ENCODE results near the gene RIPK3.
"Not testable (repeated sequence)": the region's sequence is repeated elsewhere in the genome, so short reads cannot be mapped to it uniquely, and the experiment has no call there.

Gene RIPK3

GRCh38 chr14:24330973-24331674 lies 8.7 kb downstream of the RIPK3 start:
- Mint-ChIP-seq H3K27ac (peak overlapping the region; percentile 90 to 93), H3K9me3 (no peaks in the 10 kb centered on the region), H3K27me3 (peaks cover 4 to 25% of the 10 kb centered on the region in 2 donors), H3K4me3 (peak overlapping the region in 1 of 2 donors; percentile 92), H3K4me1 (ENCODE audit: low read depth in 2 of 2) (peaks cover 64% of the 10 kb centered on the region in 2 donors), H3K36me3 (ENCODE audit: insufficient read depth) (peaks cover 28% of the 10 kb centered on the region)
- DNase-seq (no peak), ATAC-seq (replicated peaks) (no peak)

GRCh38 chr14:24329736-24330135 lies 10.1 kb downstream of the RIPK3 start:
- peak overlapping the region; percentile 90 to 93 for H3K27ac Mint-ChIP-seq
- H3K9me3 Mint-ChIP-seq = no peaks in the 10 kb centered on the region
- H3K36me3 Mint-ChIP-seq (ENCODE audit: insufficient read depth) = peaks cover 27% of the 10 kb centered on the region
- H3K4me3 Mint-ChIP-seq = peak overlapping the region; percentile 59 to 66
- peaks cover 4 to 15% of the 10 kb centered on the region in 2 donors for H3K27me3 Mint-ChIP-seq
- DNase-seq (peak; percentile 81 to 84 (median 83)), ATAC-seq (replicated peaks) (peak; percentile 80)
- peaks cover 56 to 58% of the 10 kb centered on the region in 2 donors for H3K4me1 Mint-ChIP-seq (ENCODE audit: low read depth in 2 of 2)

GRCh38 chr14:24329073-24329663 lies 10.6 kb downstream of the RIPK3 start:
- Mint-ChIP-seq H3K4me1 (ENCODE audit: low read depth in 2 of 2) (peaks cover 56 to 57% of the 10 kb centered on the region in 2 donors), H3K4me3 (peak overlapping the region; percentile 59 to 66), H3K9me3 (no peaks in the 10 kb centered on the region), H3K27ac (peak overlapping the region; percentile 90 to 93), H3K36me3 (ENCODE audit: insufficient read depth) (peaks cover 24% of the 10 kb centered on the region), H3K27me3 (peaks cover 4 to 9% of the 10 kb centered on the region in 2 donors)
- ATAC-seq (replicated peaks) = no peak
- DNase-seq = no peak

- Mint-ChIP-seq H3K4me3 (peak overlapping the region; percentile 48 to 59), H3K36me3 (ENCODE audit: insufficient read depth) (peaks cover 19% of the 10 kb centered on the region), H3K27ac (peak overlapping the region; percentile 39 to 90), H3K4me1 (ENCODE audit: low read depth in 2 of 2) (peaks cover 51 to 58% of the 10 kb centered on the region in 2 donors)
- not testable (repeated sequence) for H3K27me3 Mint-ChIP-seq; ATAC-seq (replicated peaks); H3K9me3 Mint-ChIP-seq; DNase-seq
These were observed 11.9 kb downstream of the RIPK3 start for GRCh38 chr14:24327914-24328313.

- H3K4me1 Mint-ChIP-seq (ENCODE audit: low read depth in 2 of 2) = peaks cover 51 to 54% of the 10 kb centered on the region in 2 donors
These were observed 12.5 kb downstream of the RIPK3 start for GRCh38 chr14:24327303-24327702.

GRCh38 chr14:24325963-24326362 lies 13.8 kb downstream of the RIPK3 start:
- Mint-ChIP-seq H3K9me3 (no peaks in the 10 kb centered on the region), H3K27ac (no peak overlapping the region), H3K27me3 (no peaks in the 10 kb centered on the region), H3K4me3 (no peak overlapping the region), H3K36me3 (ENCODE audit: insufficient read depth) (peaks cover 9% of the 10 kb centered on the region), H3K4me1 (ENCODE audit: low read depth in 2 of 2) (peaks cover 41 to 42% of the 10 kb centered on the region in 2 donors)
- DNase-seq (no peak), ATAC-seq (replicated peaks) (no peak)

More at GRCh38 chr14:24327303-24327702, 12.5 kb downstream of the RIPK3 start:
- Mint-ChIP-seq H3K36me3 (ENCODE audit: insufficient read depth) (peaks cover 15% of the 10 kb centered on the region), H3K9me3 (no peaks in the 10 kb centered on the region), H3K4me3 (peak overlapping the region; percentile 48 to 59), H3K27me3 (peaks cover 1 to 4% of the 10 kb centered on the region in 2 donors), H3K27ac (peak overlapping the region; percentile 39 to 90)
- DNase-seq = no peak
- no peak for ATAC-seq (replicated peaks)

- Mint-ChIP-seq H3K36me3 (ENCODE audit: insufficient read depth) (peaks cover 7% of the 10 kb centered on the region), H3K4me1 (ENCODE audit: low read depth in 2 of 2) (peaks cover 33% of the 10 kb centered on the region in 2 donors), H3K4me3 (no peak overlapping the region), H3K27me3 (no peaks in the 10 kb centered on the region), H3K27ac (peak overlapping the region in 1 of 2 donors; percentile 83), H3K9me3 (no peaks in the 10 kb centered on the region)
- ATAC-seq (replicated peaks) (no peak), DNase-seq (no peak)
These were observed 14.7 kb downstream of the RIPK3 start for GRCh38 chr14:24325041-24325530.

- DNase-seq (no peak), ATAC-seq (replicated peaks) (no peak)
- peaks cover 0 to 8% of the 10 kb centered on the region in 2 donors for H3K27me3 Mint-ChIP-seq
- no peaks in the 10 kb centered on the region for H3K36me3 Mint-ChIP-seq (ENCODE audit: insufficient read depth)
- H3K27ac Mint-ChIP-seq = peak overlapping the region; percentile 46 to 65
- no peak overlapping the region for H3K4me3 Mint-ChIP-seq
- H3K4me1 Mint-ChIP-seq (ENCODE audit: low read depth in 2 of 2) = peaks cover 22 to 26% of the 10 kb centered on the region in 2 donors
- H3K9me3 Mint-ChIP-seq = no peaks in the 10 kb centered on the region
These were observed 15.8 kb downstream of the RIPK3 start for GRCh38 chr14:24324024-24324423.

GRCh38 chr14:24323341-24323740 lies 16.4 kb downstream of the RIPK3 start:
- H3K36me3 Mint-ChIP-seq (ENCODE audit: insufficient read depth) = no peaks in the 10 kb centered on the region
- H3K4me1 Mint-ChIP-seq (ENCODE audit: low read depth in 2 of 2) = peaks cover 16 to 19% of the 10 kb centered on the region in 2 donors
- H3K4me3 Mint-ChIP-seq = no peak overlapping the region
- H3K9me3 Mint-ChIP-seq = no peaks in the 10 kb centered on the region
- DNase-seq = no peak
- ATAC-seq (replicated peaks) = no peak
- peak overlapping the region in 1 of 2 donors; percentile 15 for H3K27ac Mint-ChIP-seq
- peaks cover 0 to 9% of the 10 kb centered on the region in 2 donors for H3K27me3 Mint-ChIP-seq

- Mint-ChIP-seq H3K9me3 (no peaks in the 10 kb centered on the region), H3K36me3 (ENCODE audit: insufficient read depth) (no peaks in the 10 kb centered on the region), H3K4me3 (no peak overlapping the region), H3K4me1 (ENCODE audit: low read depth in 2 of 2) (peaks cover 13 to 15% of the 10 kb centered on the region in 2 donors), H3K27me3 (peaks cover 0 to 9% of the 10 kb centered on the region in 2 donors), H3K27ac (peak overlapping the region in 1 of 2 donors; percentile 46)
- no peak for DNase-seq
- no peak for ATAC-seq (replicated peaks)
These were observed 17.1 kb downstream of the RIPK3 start for GRCh38 chr14:24322672-24323071.

- no peak for DNase-seq
- no peak for ATAC-seq (replicated peaks)
- Mint-ChIP-seq H3K9me3 (no peaks in the 10 kb centered on the region), H3K27me3 (peaks cover 0 to 9% of the 10 kb centered on the region in 2 donors), H3K4me1 (ENCODE audit: low read depth in 2 of 2) (peaks cover 10 to 11% of the 10 kb centered on the region in 2 donors), H3K36me3 (ENCODE audit: insufficient read depth) (no peaks in the 10 kb centered on the region), H3K4me3 (no peak overlapping the region), H3K27ac (no peak overlapping the region)
These were observed 18.4 kb downstream of the RIPK3 start for GRCh38 chr14:24321212-24321975.

GRCh38 chr14:24317141-24317928 lies 22.5 kb downstream of the RIPK3 start:
- Mint-ChIP-seq H3K4me1 (ENCODE audit: low read depth in 2 of 2) (peaks cover 40% of the 10 kb centered on the region in 2 donors), H3K27ac (peak overlapping the region; percentile 11 to 15), H3K9me3 (no peaks in the 10 kb centered on the region), H3K36me3 (ENCODE audit: insufficient read depth) (peaks cover 24% of the 10 kb centered on the region), H3K4me3 (no peak overlapping the region), H3K27me3 (peaks cover 0 to 9% of the 10 kb centered on the region in 2 donors)
- no peak for DNase-seq
- no peak for ATAC-seq (replicated peaks)

GRCh38 chr14:24316597-24316950 lies 23.2 kb downstream of the RIPK3 start:
- no peak overlapping the region for H3K4me3 Mint-ChIP-seq
- no peaks in the 10 kb centered on the region for H3K9me3 Mint-ChIP-seq
- peaks cover 0 to 9% of the 10 kb centered on the region in 2 donors for H3K27me3 Mint-ChIP-seq
- ATAC-seq (replicated peaks) (no peak), DNase-seq (no peak)
- H3K27ac Mint-ChIP-seq = no peak overlapping the region
- peaks cover 47 to 48% of the 10 kb centered on the region in 2 donors for H3K4me1 Mint-ChIP-seq (ENCODE audit: low read depth in 2 of 2)
- peaks cover 32% of the 10 kb centered on the region for H3K36me3 Mint-ChIP-seq (ENCODE audit: insufficient read depth)
